CD4-positive, CD25-positive, alpha-beta regulatory T cell (primary cell): ENCODE results near the gene DENND6B. TPM values are rescaled to one million over a fixed set of nuclear protein-coding genes. Genes with fewer than 3 reads are reported as not detected.

Experiments
- ATAC-seq, 2 donors: fragments of 150-1000 bp; cut with Tn5 transposase; one replicate each; pipeline ENCODE4 v1.10.0; 2021; ENCODE audit warnings: low read depth in 2 of 2, moderate number of reproducible peaks in 2 of 2, moderate library complexity in 1 of 2
- DNase-seq, 3 donors: peaks; one replicate each; pipeline versions ENCODE4 v3.0.0 to v3.0.0-alpha.2; 2012 to 2022; ENCODE audit warnings: mixed read lengths in 1 of 3
- H3K27ac ChIP-seq: one replicate; pipeline ENCODE4 v1.7.0; 2013; ENCODE audit warnings: mild to moderate bottlenecking, low read length; ENCODE audit not compliant: insufficient read depth, poor library complexity, severe bottlenecking
- H3K27me3 ChIP-seq: one replicate; pipeline ENCODE4 v1.7.0; 2013; ENCODE audit warnings: low read length; ENCODE audit not compliant: control insufficient read depth, insufficient read depth
- H3K36me3 ChIP-seq: one replicate; pipeline ENCODE4 v1.7.0; 2013; ENCODE audit warnings: mild to moderate bottlenecking, low read length, moderate library complexity; ENCODE audit not compliant: control insufficient read depth, insufficient read depth
- H3K4me1 ChIP-seq: 2 replicates; pipeline ENCODE4 v1.7.0; 2013; ENCODE audit warnings: mild to moderate bottlenecking, low read length; ENCODE audit not compliant: insufficient read depth, control insufficient read depth, poor library complexity, severe bottlenecking
- H3K4me3 ChIP-seq: one replicate; pipeline ENCODE4 v1.7.0; 2013; ENCODE audit warnings: low read depth, mild to moderate bottlenecking, low read length, moderate library complexity
- H3K9me3 ChIP-seq, 2 experiments: 1 replicate in 1 of 2; 2 replicates in 1 of 2; pipeline ENCODE4 v1.7.0; 2013; ENCODE audit warnings: low read length in 2 of 2, mild to moderate bottlenecking in 1 of 2, moderate library complexity in 1 of 2; ENCODE audit not compliant: control insufficient read depth in 2 of 2
- H3K27ac Mint-ChIP-seq, 3 donors: one replicate each; pipeline ENCODE4 v1.8.0; 2020 to 2022; ENCODE audit warnings: mild to moderate bottlenecking in 3 of 3, mixed read lengths in 3 of 3, moderate library complexity in 2 of 3
- H3K27me3 Mint-ChIP-seq: one replicate; pipeline ENCODE4 v1.8.0; 2022; ENCODE audit warnings: mild to moderate bottlenecking, mixed read lengths
- H3K36me3 Mint-ChIP-seq: one replicate; pipeline ENCODE4 v1.8.0; 2020; ENCODE audit warnings: mixed read lengths
- H3K4me1 Mint-ChIP-seq, 4 donors: one replicate each; pipeline ENCODE4 v1.8.0; 2020 to 2022; ENCODE audit warnings: mixed read lengths in 4 of 4, mild to moderate bottlenecking in 1 of 4
- H3K4me3 Mint-ChIP-seq, 4 donors: one replicate each; pipeline ENCODE4 v1.8.0; 2020 to 2022; ENCODE audit warnings: mild to moderate bottlenecking in 4 of 4, mixed read lengths in 4 of 4, moderate library complexity in 3 of 4
- H3K9me3 Mint-ChIP-seq, 7 donors: one replicate each; pipeline ENCODE4 v1.8.0; 2020 to 2022; ENCODE audit warnings: mixed read lengths in 7 of 7, mild to moderate bottlenecking in 3 of 7, moderate library complexity in 2 of 7
- polyA plus RNA-seq, 4 donors: library from polyadenylated mRNA; unstranded; fragments of 300-500 nt; fragmentation: Illumina TruSeq; gene quantifications; one replicate each; pipeline ENCODE4 v1.2.3, GENCODE V29; 2021
- total RNA-seq: library from RNA; stranded (reverse); gene quantifications from one replicate; pipeline ENCODE4 v1.2.3, GENCODE V29; 2022

Gene DENND6B
- total and polyA plus RNA-seq, 5 donors from 2014 or later: 0.48 to 2.1 (median 0.56) TPM

DNA sequence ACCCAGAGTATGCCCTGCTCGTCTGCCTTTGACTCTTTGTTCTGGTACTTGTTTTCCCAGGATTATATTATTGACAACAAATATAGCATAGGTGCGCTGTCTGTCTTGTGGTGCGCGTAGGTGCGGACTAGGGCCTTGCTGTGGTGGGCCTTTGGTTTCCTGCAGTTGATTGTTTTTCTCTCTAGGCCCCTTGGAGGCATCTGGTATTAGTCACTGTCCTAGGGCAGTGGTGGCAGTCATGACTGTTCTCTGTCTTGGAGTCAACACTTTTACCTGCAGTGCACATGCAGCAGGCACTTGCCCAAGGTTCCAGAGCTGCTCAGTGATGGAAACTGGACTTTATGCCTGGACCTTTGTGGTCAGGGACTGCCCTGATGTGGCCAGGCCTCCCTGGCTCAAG lies 34.9 kb upstream of the DENND6B start:
- H3K36me3 ChIP-seq: peaks cover 14% of the 10 kb centered on the region
- Mint-ChIP-seq H3K9me3 (peaks cover 0 to 1% (median 0%) of the 10 kb centered on the region in 7 donors), H3K27me3 (no peaks in the 10 kb centered on the region), H3K27ac (peak overlapping the region; percentile 83 to 90 (median 89)), H3K36me3 (peaks cover 28% of the 10 kb centered on the region), H3K4me1 (peaks cover 26 to 63% (median 53%) of the 10 kb centered on the region in 4 donors), H3K4me3 (peak overlapping the region in 3 of 4 donors; percentile 17 to 29 (median 23))
- H3K4me3 ChIP-seq: peak overlapping the region; percentile 10
- ATAC-seq (peak; percentile 62 to 80), DNase-seq (peak in 1 of 3 donors; percentile 51)
- H3K27me3 ChIP-seq: no peaks in the 10 kb centered on the region
- H3K27ac ChIP-seq: peak overlapping the region; percentile 60
- peaks cover 34% of the 10 kb centered on the region for H3K4me1 ChIP-seq
- H3K9me3 ChIP-seq: no peaks in the 10 kb centered on the region

- Mint-ChIP-seq H3K36me3 (peaks cover 28% of the 10 kb centered on the region), H3K4me3 (peak overlapping the region in 3 of 4 donors; percentile 17 to 29 (median 23)), H3K27ac (peak overlapping the region; percentile 83 to 97 (median 89)), H3K4me1 (peaks cover 26 to 61% (median 53%) of the 10 kb centered on the region in 4 donors), H3K9me3 (peaks cover 0 to 1% (median 0%) of the 10 kb centered on the region in 7 donors), H3K27me3 (no peaks in the 10 kb centered on the region)
- H3K36me3 ChIP-seq: peaks cover 14% of the 10 kb centered on the region
- peak overlapping the region; percentile 16 for H3K4me3 ChIP-seq
- H3K27me3 ChIP-seq: no peaks in the 10 kb centered on the region
- ATAC-seq: peak; percentile 22 to 51
- no peaks in the 10 kb centered on the region for H3K9me3 ChIP-seq
- H3K27ac ChIP-seq: peak overlapping the region; percentile 47
- peaks cover 34% of the 10 kb centered on the region for H3K4me1 ChIP-seq
- DNase-seq: peak in 1 of 3 donors; percentile 29
These were observed 34.4 kb upstream of the DENND6B start for GRCh38 chr22:50361222-50361621.

- no peaks in the 10 kb centered on the region for H3K27me3 Mint-ChIP-seq
- H3K4me1 ChIP-seq: peaks cover 34% of the 10 kb centered on the region
- H3K36me3 Mint-ChIP-seq: peaks cover 28% of the 10 kb centered on the region
- peaks cover 26 to 59% (median 49%) of the 10 kb centered on the region in 4 donors for H3K4me1 Mint-ChIP-seq
- peaks cover 0 to 1% (median 0%) of the 10 kb centered on the region in 7 donors for H3K9me3 Mint-ChIP-seq
- H3K27ac Mint-ChIP-seq: peak overlapping the region in 2 of 3 donors; percentile 26 to 83
- peak overlapping the region in 2 of 4 donors; percentile 0 to 17 for H3K4me3 Mint-ChIP-seq
- H3K4me3 ChIP-seq: no peak overlapping the region
- H3K27me3 ChIP-seq: no peaks in the 10 kb centered on the region
- peaks cover 14% of the 10 kb centered on the region for H3K36me3 ChIP-seq
- H3K27ac ChIP-seq: peak overlapping the region; percentile 47
- DNase-seq: no peak
- no peak for ATAC-seq
- no peaks in the 10 kb centered on the region for H3K9me3 ChIP-seq
These were observed 33.8 kb upstream of the DENND6B start for GRCh38 chr22:50360578-50360977.

DNA sequence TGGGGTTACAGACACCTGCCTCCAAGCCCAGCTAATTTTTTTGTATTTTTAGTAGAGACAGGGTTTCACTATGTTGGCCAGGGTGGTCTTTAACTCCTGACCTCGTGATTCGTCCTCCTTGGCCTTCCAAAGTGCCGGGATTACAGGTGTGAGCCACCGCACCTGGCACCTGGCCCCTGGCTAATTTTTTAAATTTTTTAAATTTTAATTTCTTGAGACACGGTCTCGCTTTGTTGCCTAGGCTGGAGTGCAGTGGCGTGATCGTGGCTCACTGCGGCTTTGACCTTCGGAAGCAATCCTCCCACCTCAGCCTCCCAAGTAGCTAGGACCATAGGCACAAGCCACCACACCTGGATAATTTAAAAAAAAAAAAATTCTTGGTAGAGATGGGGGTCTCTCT lies 30.9 kb upstream of the DENND6B start:
- DNase-seq (no peak), ATAC-seq (no peak)
- no peaks in the 10 kb centered on the region for H3K27me3 ChIP-seq
- no peak overlapping the region for H3K4me3 ChIP-seq
- H3K4me1 ChIP-seq: peaks cover 28% of the 10 kb centered on the region
- no peaks in the 10 kb centered on the region for H3K9me3 ChIP-seq
- Mint-ChIP-seq H3K4me3 (no peak overlapping the region), H3K9me3 (peaks cover 0 to 1% (median 0%) of the 10 kb centered on the region in 7 donors), H3K36me3 (peaks cover 18% of the 10 kb centered on the region), H3K27ac (peak overlapping the region in 1 of 3 donors; percentile 86), H3K4me1 (peaks cover 21 to 49% (median 39%) of the 10 kb centered on the region in 4 donors), H3K27me3 (no peaks in the 10 kb centered on the region)
- peaks cover 14% of the 10 kb centered on the region for H3K36me3 ChIP-seq
- H3K27ac ChIP-seq: no peak overlapping the region

- no peak for DNase-seq
- no peaks in the 10 kb centered on the region for H3K27me3 Mint-ChIP-seq
- Histone ChIP-seq H3K4me3 (no peak overlapping the region), H3K36me3 (peaks cover 11% of the 10 kb centered on the region), H3K9me3 (no peaks in the 10 kb centered on the region), H3K4me1 (peaks cover 23% of the 10 kb centered on the region), H3K27ac (peak overlapping the region; percentile 47), H3K27me3 (no peaks in the 10 kb centered on the region)
- peaks cover 16% of the 10 kb centered on the region for H3K36me3 Mint-ChIP-seq
- ATAC-seq: no peak
- H3K27ac Mint-ChIP-seq: peak overlapping the region; percentile 59 to 86 (median 69)
- peak overlapping the region; percentile 15 to 77 (median 32) for H3K4me3 Mint-ChIP-seq
- peaks cover 21 to 44% (median 34%) of the 10 kb centered on the region in 4 donors for H3K4me1 Mint-ChIP-seq
- H3K9me3 Mint-ChIP-seq: peaks cover 0 to 1% (median 0%) of the 10 kb centered on the region in 7 donors
These were observed 30.4 kb upstream of the DENND6B start for GRCh38 chr22:50357222-50357621.

DNA sequence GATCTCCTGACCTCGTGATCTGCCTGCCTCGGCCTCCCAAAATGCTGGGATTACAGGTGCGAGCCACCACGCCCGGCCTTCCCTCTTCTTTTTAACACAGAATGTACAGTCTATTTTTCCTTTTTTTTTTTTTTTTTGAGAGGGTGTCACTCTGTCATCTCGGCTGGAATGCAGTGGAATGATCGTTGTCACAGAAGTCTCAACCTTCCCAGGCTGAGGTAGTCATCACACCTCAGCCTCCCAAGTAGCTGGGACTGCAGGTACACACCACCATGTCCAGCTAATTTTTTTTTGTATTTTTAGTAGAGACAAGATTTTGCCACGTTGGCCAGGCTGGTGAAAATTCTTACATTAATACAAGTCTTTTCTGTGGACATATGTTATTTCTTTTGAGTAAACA lies 29.4 kb upstream of the DENND6B start:
- Mint-ChIP-seq H3K36me3 (peaks cover 11% of the 10 kb centered on the region), H3K9me3 (no peaks in the 10 kb centered on the region), H3K4me3 (no peak overlapping the region), H3K27me3 (no peaks in the 10 kb centered on the region), H3K4me1 (peaks cover 15 to 33% (median 26%) of the 10 kb centered on the region in 4 donors), H3K27ac (peak overlapping the region in 1 of 3 donors; percentile 38)
- ATAC-seq (no peak), DNase-seq (no peak)
- Histone ChIP-seq H3K36me3 (peaks cover 13% of the 10 kb centered on the region), H3K27me3 (no peaks in the 10 kb centered on the region), H3K9me3 (no peaks in the 10 kb centered on the region), H3K4me3 (no peak overlapping the region), H3K27ac (no peak overlapping the region), H3K4me1 (peaks cover 13% of the 10 kb centered on the region)

DNA sequence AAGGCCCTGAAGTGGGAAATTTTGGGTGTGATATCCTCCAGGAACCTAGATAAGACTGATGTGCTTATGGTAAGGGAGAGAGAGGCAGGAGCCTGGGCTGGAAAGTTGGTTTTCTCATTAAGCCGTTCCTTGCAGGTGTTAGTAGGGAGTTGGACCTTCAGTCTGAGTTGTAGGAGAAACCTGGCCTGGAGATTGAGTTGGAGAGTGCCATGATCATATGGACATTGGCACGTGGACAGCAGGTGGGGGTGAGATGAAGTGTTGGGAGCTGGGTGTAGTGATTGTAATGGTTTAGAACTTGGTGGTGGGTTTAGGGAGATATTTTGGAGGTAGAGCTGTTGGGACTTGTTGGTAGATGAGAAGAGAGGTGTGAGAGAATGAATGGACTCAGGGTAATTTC lies 21.2 kb upstream of the DENND6B start:
- Histone ChIP-seq H3K4me1 (peaks cover 21% of the 10 kb centered on the region), H3K4me3 (no peak overlapping the region), H3K27ac (no peak overlapping the region), H3K27me3 (no peaks in the 10 kb centered on the region), H3K36me3 (peaks cover 4% of the 10 kb centered on the region), H3K9me3 (no peaks in the 10 kb centered on the region)
- Mint-ChIP-seq H3K4me3 (no peak overlapping the region), H3K27me3 (no peaks in the 10 kb centered on the region), H3K9me3 (no peaks in the 10 kb centered on the region), H3K36me3 (no peaks in the 10 kb centered on the region), H3K4me1 (peaks cover 0 to 1% (median 0%) of the 10 kb centered on the region in 4 donors), H3K27ac (no peak overlapping the region)
- no peak for DNase-seq
- no peak for ATAC-seq

DNA sequence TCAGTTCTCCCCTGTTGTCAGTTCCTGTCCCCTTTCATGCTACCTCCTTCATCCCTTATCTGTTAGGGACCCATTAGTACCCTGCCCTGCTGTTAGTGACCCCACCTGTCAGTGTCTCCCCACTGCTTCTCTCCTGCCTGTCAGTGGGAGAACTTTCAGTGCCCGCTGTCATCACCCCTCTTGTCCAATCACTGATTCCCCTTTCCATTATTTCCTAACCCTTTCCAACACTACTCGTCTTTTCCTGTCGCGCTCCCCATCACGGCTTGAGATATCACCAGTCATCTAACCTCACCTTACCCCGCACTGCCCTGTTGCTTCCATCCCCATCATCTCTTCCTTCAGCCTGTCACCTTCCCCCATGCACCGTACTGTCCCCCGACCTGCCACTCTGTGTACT lies 20.3 kb upstream of the DENND6B start:
- H3K4me1 Mint-ChIP-seq: peaks cover 0 to 5% (median 5%) of the 10 kb centered on the region in 4 donors
- no peaks in the 10 kb centered on the region for H3K36me3 Mint-ChIP-seq
- Histone ChIP-seq H3K27ac (no peak overlapping the region), H3K4me1 (peaks cover 29% of the 10 kb centered on the region), H3K36me3 (peaks cover 2% of the 10 kb centered on the region), H3K4me3 (no peak overlapping the region), H3K9me3 (no peaks in the 10 kb centered on the region), H3K27me3 (no peaks in the 10 kb centered on the region)
- ATAC-seq (no peak), DNase-seq (no peak)
- H3K4me3 Mint-ChIP-seq: no peak overlapping the region
- no peak overlapping the region for H3K27ac Mint-ChIP-seq
- H3K27me3 Mint-ChIP-seq: no peaks in the 10 kb centered on the region
- no peaks in the 10 kb centered on the region for H3K9me3 Mint-ChIP-seq
